ENCODE results near the gene ERICH4.
"Not testable (repeated sequence)": the region's sequence is repeated elsewhere in the genome, so short reads cannot be mapped to it uniquely, and the experiment has no call there.

Gene ERICH4

GRCh38 chr19:41479757-41480191 lies 36.8 kb downstream of the ERICH4 start:
- no peak for DNase-seq

DNA sequence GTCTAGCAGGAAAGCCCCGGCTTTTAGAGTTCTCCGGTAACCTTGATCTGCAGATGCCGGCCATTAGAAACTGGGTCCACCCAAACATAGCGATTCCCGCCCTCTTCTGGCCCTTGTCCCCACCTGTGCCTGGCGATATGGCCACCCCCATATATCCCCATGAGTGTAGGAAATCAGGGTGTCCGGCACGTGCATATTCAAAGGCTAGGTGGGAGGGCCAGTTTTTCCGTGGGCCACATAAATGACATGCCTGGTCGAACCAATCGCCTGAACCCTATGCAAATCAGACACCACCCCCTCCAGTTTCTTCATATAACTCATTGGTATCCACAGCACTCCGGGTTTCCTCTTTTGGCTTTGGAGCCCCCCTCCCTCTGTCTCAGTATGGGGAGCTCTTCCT lies 37.4 kb downstream of the ERICH4 start:
- no peak for DNase-seq

DNA sequence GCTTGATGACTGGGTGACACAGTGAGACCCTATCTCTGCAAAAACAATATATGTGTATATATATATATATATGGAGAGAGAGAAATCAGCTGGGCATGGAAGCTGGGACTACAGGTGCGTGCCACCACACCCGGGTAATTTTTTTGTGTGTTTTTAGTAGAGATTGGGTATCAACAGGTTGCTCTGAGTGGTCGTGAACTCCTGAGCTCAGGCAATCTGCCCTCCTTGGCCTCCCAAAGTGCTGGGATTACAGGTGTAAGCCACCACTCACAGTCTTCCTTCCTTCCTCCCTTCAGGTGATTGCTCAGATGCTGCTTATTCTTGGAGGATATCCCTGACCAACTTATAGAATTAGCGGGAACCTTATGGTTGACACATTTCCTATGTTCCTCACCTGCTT lies 41.9 kb downstream of the ERICH4 start:
- no peak for DNase-seq

- not testable (repeated sequence) for DNase-seq
Measured at GRCh38 chr19:41486953-41487352, 44.0 kb downstream of the ERICH4 start.

GRCh38 chr19:41492843-41493242 lies 49.9 kb downstream of the ERICH4 start:
- no peak for DNase-seq

All from CD4-positive, alpha-beta T cell treated with Interferon gamma for 1 hour (primary cell).